ENCODE measurements around the gene FXR2. TPM values are rescaled to one million over a fixed set of nuclear protein-coding genes. Genes with fewer than 3 reads are reported as not detected.

FXR2 gene
- total RNA-seq, 1 donor from 2014 or later: 44.2 TPM

GRCh38 chr17:7570351-7570750, 44.3 kb downstream of the FXR2 start:
- H3K36me3 Mint-ChIP-seq: peaks cover 31% of the 10 kb centered on the region
- peaks cover 20% of the 10 kb centered on the region for H3K4me1 Mint-ChIP-seq (ENCODE audit: unreplicated experiment)
- no peak for TF ChIP-seq CTCF (conservative IDR thresholded peaks at IDR 0.05)
- H3K9me3 Mint-ChIP-seq: no peaks in the 10 kb centered on the region
- no peak overlapping the region for H3K4me3 Mint-ChIP-seq
- H3K27ac Mint-ChIP-seq: no peak overlapping the region
- no peak for DNase-seq (ENCODE audit: extremely low spot score, unreplicated experiment)
- H3K27me3 Mint-ChIP-seq: peaks cover 6% of the 10 kb centered on the region

GRCh38 chr17:7569571-7569970, 45.1 kb downstream of the FXR2 start:
- TF ChIP-seq CTCF (conservative IDR thresholded peaks at IDR 0.05): no peak
- H3K27me3 Mint-ChIP-seq: peaks cover 6% of the 10 kb centered on the region
- H3K4me3 Mint-ChIP-seq: no peak overlapping the region
- no peak for DNase-seq (ENCODE audit: extremely low spot score, unreplicated experiment)
- H3K4me1 Mint-ChIP-seq (ENCODE audit: unreplicated experiment): peaks cover 13% of the 10 kb centered on the region
- no peaks in the 10 kb centered on the region for H3K9me3 Mint-ChIP-seq
- H3K27ac Mint-ChIP-seq: no peak overlapping the region
- peaks cover 25% of the 10 kb centered on the region for H3K36me3 Mint-ChIP-seq

GRCh38 chr17:7563115-7563869, 51.4 kb downstream of the FXR2 start:
- H3K4me1 Mint-ChIP-seq (ENCODE audit: unreplicated experiment): peaks cover 36% of the 10 kb centered on the region
- peaks cover 8% of the 10 kb centered on the region for H3K36me3 Mint-ChIP-seq
- no peak for DNase-seq (ENCODE audit: extremely low spot score, unreplicated experiment)
- H3K27ac Mint-ChIP-seq: no peak overlapping the region
- no peak for TF ChIP-seq CTCF (conservative IDR thresholded peaks at IDR 0.05)
- H3K27me3 Mint-ChIP-seq: no peaks in the 10 kb centered on the region
- no peaks in the 10 kb centered on the region for H3K9me3 Mint-ChIP-seq
- H3K4me3 Mint-ChIP-seq: peak overlapping the region; percentile 95

- TF ChIP-seq CTCF (conservative IDR thresholded peaks at IDR 0.05): no peak
- peaks cover 4% of the 10 kb centered on the region for H3K36me3 Mint-ChIP-seq
- no peaks in the 10 kb centered on the region for H3K27me3 Mint-ChIP-seq
- peak overlapping the region; percentile 95 for H3K4me3 Mint-ChIP-seq
- peaks cover 42% of the 10 kb centered on the region for H3K4me1 Mint-ChIP-seq (ENCODE audit: unreplicated experiment)
- DNase-seq (ENCODE audit: extremely low spot score, unreplicated experiment): no peak
- H3K9me3 Mint-ChIP-seq: no peaks in the 10 kb centered on the region
- H3K27ac Mint-ChIP-seq: peak overlapping the region; percentile 97
Measured at GRCh38 chr17:7562208-7562605, 52.5 kb downstream of the FXR2 start.

- peaks cover 4% of the 10 kb centered on the region for H3K36me3 Mint-ChIP-seq
- H3K4me3 Mint-ChIP-seq: peak within 1 kb of the TSS; percentile 95
- H3K4me1 Mint-ChIP-seq (ENCODE audit: unreplicated experiment): peaks cover 42% of the 10 kb centered on the region
- no peak for TF ChIP-seq CTCF (conservative IDR thresholded peaks at IDR 0.05)
- H3K9me3 Mint-ChIP-seq: no peaks in the 10 kb centered on the region
- peak; percentile 94 for DNase-seq (ENCODE audit: extremely low spot score, unreplicated experiment)
- H3K27me3 Mint-ChIP-seq: no peaks in the 10 kb centered on the region
- peak within 1 kb of the TSS; percentile 97 for H3K27ac Mint-ChIP-seq
Measured at GRCh38 chr17:7561589-7562207, 53.0 kb downstream of the FXR2 start, which contains the start of gene SENP3. TSS of gene SENP3 (plus strand) at chr17:7561919. CDS start at chr17:7563077, 1,158 bp downstream.

Measured in type B pancreatic cell (in vitro differentiated cells).